ENCODE results near the gene PMM1.

DNA sequence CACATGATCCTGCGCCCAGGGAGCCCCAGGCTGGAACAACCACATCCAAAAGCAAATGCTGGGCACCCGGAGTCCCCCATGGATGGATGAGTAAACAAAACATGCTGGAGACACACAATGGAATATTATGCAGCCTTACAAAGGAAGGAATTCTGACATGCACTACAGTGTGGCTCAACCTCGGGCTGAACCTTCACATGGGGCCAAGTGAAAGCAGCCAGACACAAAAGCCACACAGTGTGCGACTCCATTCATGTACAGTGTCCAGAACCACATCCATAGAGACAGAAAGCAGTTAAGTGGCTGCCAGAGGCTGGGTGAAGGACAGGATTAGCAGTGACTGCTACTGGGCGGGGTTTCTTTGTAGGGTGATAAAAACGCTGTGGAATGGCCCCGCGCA, 55.4 kb downstream of the PMM1 start:
- TF ChIP-seq CTCF (IDR thresholded peaks at IDR 0.05; ENCODE audit: low read depth, low read length, poor library complexity, severe bottlenecking) = no peak
- TF ChIP-seq EZH2phosphoT487 (IDR thresholded peaks at IDR 0.05; ENCODE audit: borderline replicate concordance, low read length) = no peak
